Cardiac fibroblast (primary cell): ENCODE measurements around the gene GLIS1.

Source experiments
- DNase-seq, 2 donors: peaks; one replicate each; pipeline versions ENCODE4 v3.0.0 to v3.0.0-alpha.2; 2010; ENCODE audit warnings: low read depth in 2 of 2
- H3K4me3 ChIP-seq, 2 donors: replicated peaks in 1 of 2; 1 replicate in 1 of 2; 2 replicates in 1 of 2; pipeline ENCODE4 v1.5.1; 2011; ENCODE audit warnings: low read depth in 2 of 2, low read length in 2 of 2, mild to moderate bottlenecking in 2 of 2, moderate library complexity in 1 of 2
- CTCF ChIP-seq: IDR thresholded peaks from one replicate; pipeline ENCODE4 v1.5.1; 2011; ENCODE audit warnings: low read depth, mild to moderate bottlenecking, low read length, inconsistent platforms

The GLIS1 gene

DNA sequence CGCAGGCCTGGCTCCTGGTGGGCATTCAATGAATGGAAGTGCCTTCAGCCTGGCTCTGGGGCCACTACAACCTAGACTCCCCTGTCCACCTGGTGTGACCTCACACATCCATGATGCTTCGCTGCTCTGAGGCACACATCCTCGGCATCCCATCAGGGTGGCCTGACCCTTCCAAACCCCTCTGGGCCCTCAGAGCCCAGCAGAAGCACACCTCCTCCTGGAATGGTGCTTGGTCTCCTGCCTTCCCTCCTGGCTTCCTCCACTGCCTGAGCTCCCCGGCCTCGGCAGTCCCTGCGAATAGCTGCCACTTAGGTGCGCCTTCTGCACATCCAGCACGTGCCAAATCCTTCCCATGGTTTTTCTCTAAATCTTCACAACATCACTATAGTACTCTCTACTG, 133.8 kb downstream of the GLIS1 start:
- DNase-seq = no peak
- TF ChIP-seq CTCF = no peak
- no peak overlapping the region for H3K4me3 ChIP-seq

GRCh38 chr1:53604291-53604919, 134.6 kb downstream of the GLIS1 start:
- DNase-seq = no peak
- TF ChIP-seq CTCF = no peak
- H3K4me3 ChIP-seq = no peak overlapping the region

DNA sequence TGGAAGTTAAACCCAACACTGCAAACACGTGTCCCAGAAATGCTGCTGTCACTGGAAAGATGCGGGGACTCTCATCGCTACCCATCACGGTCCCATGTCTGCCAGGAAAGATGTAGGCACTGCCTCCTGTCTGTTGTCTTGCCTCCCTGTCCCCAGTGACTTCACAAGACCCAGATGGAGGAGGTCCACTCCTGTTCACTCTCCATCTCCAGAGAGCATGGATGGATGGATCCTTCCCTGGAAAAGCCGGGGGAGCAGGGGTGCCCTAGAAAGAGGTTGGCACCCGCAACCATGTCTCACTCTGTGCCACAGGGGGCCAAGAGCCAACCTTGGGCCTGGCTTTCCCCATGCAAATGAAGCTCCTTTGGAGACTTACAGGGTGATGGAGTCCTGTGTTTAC, 135.5 kb downstream of the GLIS1 start:
- no peak for DNase-seq
- no peak overlapping the region for H3K4me3 ChIP-seq
- TF ChIP-seq CTCF = no peak

DNA sequence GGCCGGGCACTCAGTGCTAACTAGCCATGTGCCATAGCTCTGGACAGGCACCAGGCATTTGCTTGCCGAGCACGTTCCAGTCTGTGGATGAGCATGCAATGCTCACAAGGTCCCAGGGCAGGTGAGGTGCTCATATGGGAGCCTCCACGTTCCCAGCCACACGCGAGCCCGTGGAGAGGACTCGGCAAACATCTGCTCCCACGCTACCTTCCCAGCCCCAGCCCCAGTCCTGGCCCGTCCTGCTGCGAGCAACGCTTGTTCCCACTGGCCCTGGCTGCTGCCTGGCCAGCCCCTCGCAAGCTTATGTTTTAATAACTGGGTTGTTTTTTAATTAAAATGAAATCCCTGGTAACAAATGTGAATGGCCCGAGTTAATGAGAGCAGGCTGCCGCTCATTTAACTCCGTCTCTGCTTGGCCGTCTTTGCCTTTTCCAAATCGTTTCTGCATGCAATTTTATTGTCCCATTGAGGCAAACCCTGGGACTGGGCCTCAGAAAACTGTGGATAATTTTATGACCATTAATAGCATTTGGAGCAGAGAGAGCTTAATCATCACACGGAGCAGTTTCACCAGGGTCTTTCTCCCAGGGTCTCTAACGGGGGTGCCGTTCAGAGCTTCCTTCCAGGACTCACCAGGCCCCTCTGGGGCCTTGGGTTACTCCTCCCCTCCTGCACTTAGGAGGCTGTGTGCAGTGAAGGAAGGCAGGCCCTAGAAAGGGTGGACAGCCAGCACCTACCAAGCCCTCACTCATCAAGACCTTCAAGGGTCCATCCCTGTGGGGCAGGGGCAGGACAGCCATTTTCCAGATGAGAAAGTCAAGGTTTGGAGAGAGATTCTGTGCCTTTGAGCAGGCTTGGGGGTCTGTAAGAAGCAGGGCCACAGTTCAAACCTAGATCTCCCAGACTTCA, 136.8 kb downstream of the GLIS1 start:
- DNase-seq = no peak
- no peak for TF ChIP-seq CTCF
- no peak overlapping the region for H3K4me3 ChIP-seq

DNA sequence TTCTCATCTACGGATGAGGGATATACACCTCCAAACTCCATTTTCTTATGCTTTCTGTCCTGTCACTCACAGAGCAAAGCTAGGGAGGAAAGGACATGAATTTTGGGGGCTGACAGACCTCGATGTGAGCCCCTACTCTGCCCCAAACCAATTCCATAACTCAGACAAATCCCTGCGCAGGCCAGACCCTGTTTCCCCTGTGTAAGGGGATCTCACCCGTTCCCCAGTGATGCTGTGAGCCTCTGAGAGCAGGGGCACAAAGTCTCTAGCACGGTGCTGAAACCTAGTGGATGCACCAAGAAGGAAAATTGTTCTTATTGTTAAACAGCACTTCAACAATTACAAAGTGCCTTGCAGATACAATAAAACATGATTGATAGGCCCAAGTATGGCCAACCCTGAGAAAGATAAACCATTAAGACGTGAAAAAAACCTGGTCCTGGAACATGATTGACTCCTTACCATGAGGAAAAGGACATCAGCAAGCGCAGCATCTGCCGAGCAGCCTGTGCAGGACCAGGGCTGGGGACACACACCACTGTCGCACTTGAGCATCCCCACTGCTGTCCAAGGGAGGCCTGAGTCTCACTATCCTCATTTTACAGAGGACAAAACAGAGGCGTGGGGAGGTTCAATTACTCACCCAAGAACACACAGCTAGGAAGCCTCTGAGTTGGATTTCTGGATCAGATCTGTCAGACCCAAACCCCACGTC, 137.8 kb downstream of the GLIS1 start:
- TF ChIP-seq CTCF = no peak
- no peak for DNase-seq
- H3K4me3 ChIP-seq = no peak overlapping the region

- no peak for TF ChIP-seq CTCF
- no peak overlapping the region for H3K4me3 ChIP-seq
- DNase-seq = no peak
Measured at GRCh38 chr1:53600561-53600960, 138.4 kb downstream of the GLIS1 start.
